DOHH2 (cell line): ENCODE results near the gene PSTPIP1.

Experiments used
- CTCF ChIP-seq: fragments of 200-600 bp; sonication (generic); IDR thresholded peaks from one replicate; pipeline ENCODE4 v1.5.1; 2014; ENCODE audit warnings: antibody characterized with exemption, mild to moderate bottlenecking, low read depth, low read length; ENCODE audit not compliant: poor library complexity, severe bottlenecking
- EZH2phosphoT487 ChIP-seq: fragments of 200-600 bp; sonication (generic); IDR thresholded peaks from 2 replicates; pipeline ENCODE4 v1.6.1; 2017; ENCODE audit warnings: borderline replicate concordance, mild to moderate bottlenecking, antibody characterized with exemption, low read length, moderate library complexity, mixed read lengths

GRCh38 chr15:76988867-76989780 is 5.8 kb upstream of the PSTPIP1 start:
- TF ChIP-seq CTCF (no peak), EZH2phosphoT487 (no peak)
